B cell (primary cell): ENCODE data around the gene IZUMO1. TPM values are rescaled to one million over a fixed set of nuclear protein-coding genes. Genes with fewer than 3 reads are reported as not detected.

Source experiments
- ATAC-seq: fragments of 200-7000 bp; cut with Tn5 transposase; one replicate; pipeline ENCODE4 v1.10.0; 2021; ENCODE audit warnings: low read depth, mild to moderate bottlenecking, moderate number of reproducible peaks, moderate library complexity
- CTCF ChIA-PET: fragments of 350-600 bp; sonication (Branson Sonifier 250); formaldehyde crosslinking; loops from one replicate; lab custom pipeline; 2021; ENCODE audit warnings: antibody characterized with exemption, inconsistent platforms; lab: Charles Lee
- POLR2A ChIA-PET: fragments of 350-600 bp; sonication (Branson Sonifier 250); formaldehyde crosslinking; loops from one replicate; lab custom pipeline; 2021; ENCODE audit warnings: antibody characterized with exemption; lab: Charles Lee
- DNase-seq: peaks from one replicate; pipeline ENCODE4 v3.0.0; 2013
- H2AFZ ChIP-seq: 2 replicates; pipeline ENCODE4 v1.6.1; 2012; ENCODE audit warnings: mild to moderate bottlenecking, low read depth, low read length; ENCODE audit not compliant: insufficient read depth, poor library complexity, severe bottlenecking
- H3K27ac ChIP-seq, 2 donors: 1 replicate in 1 of 2; 2 replicates in 1 of 2; pipeline ENCODE4 v1.5.1; 2012 to 2013; ENCODE audit warnings: low read length in 2 of 2, mild to moderate bottlenecking in 2 of 2, moderate library complexity in 1 of 2
- H3K27me3 ChIP-seq, 4 experiments: fragments of 200-600 bp in 1 of 4; sonication (generic) in 1 of 4; replicated peaks in 1 of 4; 1 replicate in 2 of 4; 2 replicates in 2 of 4; pipeline versions ENCODE4 v1.6.1 to v1.7.0; 2013 to 2016; ENCODE audit warnings: low read length in 3 of 4, mild to moderate bottlenecking in 2 of 4, mixed read lengths in 1 of 4, moderate library complexity in 1 of 4; ENCODE audit not compliant: insufficient read depth in 4 of 4, control insufficient read depth in 3 of 4; ENCODE audit errors: control extremely low read depth in 1 of 4
- H3K36me3 ChIP-seq, 2 experiments: replicated peaks in 1 of 2; 1 replicate in 1 of 2; 2 replicates in 1 of 2; pipeline versions ENCODE4 v1.6.1 to v1.7.1; 2013; ENCODE audit warnings: low read length in 1 of 2; ENCODE audit not compliant: insufficient read depth in 2 of 2, control insufficient read depth in 1 of 2; ENCODE audit errors: control extremely low read depth in 1 of 2, extremely low read depth in 1 of 2
- H3K4me1 ChIP-seq, 2 donors: fragments of 200-600 bp in 1 of 2; sonication (generic) in 1 of 2; 1 replicate in 1 of 2; 2 replicates in 1 of 2; pipeline versions ENCODE4 v1.5.1 to v1.6.1; 2013 to 2017; ENCODE audit warnings: low read length in 2 of 2; ENCODE audit not compliant: control insufficient read depth in 2 of 2, insufficient read depth in 2 of 2
- H3K4me2 ChIP-seq: replicated peaks from 2 replicates; pipeline ENCODE3; 2012; ENCODE audit warnings: mild to moderate bottlenecking, low read depth, low read length; ENCODE audit not compliant: poor library complexity, severe bottlenecking
- H3K4me3 ChIP-seq, 5 experiments: fragments of 200-600 bp in 1 of 5; sonication (generic) in 1 of 5; 1 replicate in 3 of 5; 2 replicates in 2 of 5; pipeline versions ENCODE4 v1.5.1 to v1.7.0; 2011 to 2016; ENCODE audit warnings: low read length in 4 of 5, mild to moderate bottlenecking in 4 of 5, low read depth in 2 of 5, control low read depth in 1 of 5, moderate library complexity in 1 of 5; ENCODE audit not compliant: insufficient read depth in 1 of 5; ENCODE audit errors: control extremely low read depth in 1 of 5, extremely low read depth in 1 of 5
- H3K79me2 ChIP-seq: fragments of 200-600 bp; sonication (generic); one replicate; pipeline ENCODE4 v1.6.0; 2016; ENCODE audit warnings: low read length; ENCODE audit not compliant: control insufficient read depth, insufficient read depth
- H3K9ac ChIP-seq: fragments of 200-600 bp; sonication (generic); 2 replicates; pipeline ENCODE4 v1.6.1; 2017; ENCODE audit warnings: mild to moderate bottlenecking, low read length, moderate library complexity
- H3K9me3 ChIP-seq, 3 donors: one replicate each; pipeline versions ENCODE4 v1.6.1 to v1.7.1; 2013; ENCODE audit warnings: low read length in 2 of 3; ENCODE audit not compliant: control insufficient read depth in 2 of 3, insufficient read depth in 1 of 3; ENCODE audit errors: control extremely low read depth in 1 of 3
- H4K20me1 ChIP-seq: 2 replicates; pipeline ENCODE4 v1.6.0; 2012; ENCODE audit warnings: mild to moderate bottlenecking, low read length; ENCODE audit not compliant: insufficient read depth, control insufficient read depth, poor library complexity, severe bottlenecking
- H3K27ac Mint-ChIP-seq: one replicate; pipeline ENCODE4 v1.8.0; 2021; ENCODE audit warnings: mixed read lengths
- H3K27me3 Mint-ChIP-seq: one replicate; pipeline ENCODE4 v1.8.0; 2021; ENCODE audit warnings: mixed read lengths
- H3K4me1 Mint-ChIP-seq: one replicate; pipeline ENCODE4 v1.8.0; 2021; ENCODE audit warnings: mixed read lengths
- H3K4me3 Mint-ChIP-seq: one replicate; pipeline ENCODE4 v1.8.0; 2021; ENCODE audit warnings: mixed read lengths
- H3K9me3 Mint-ChIP-seq: one replicate; pipeline ENCODE4 v1.8.0; 2022; ENCODE audit warnings: mixed read lengths; ENCODE audit not compliant: insufficient read depth
- CTCF ChIP-seq: fragments of 200-600 bp; IDR thresholded peaks from one replicate; pipeline ENCODE4 v1.8.0; 2022; ENCODE audit warnings: antibody characterized with exemption, mild to moderate bottlenecking
- EZH2 ChIP-seq: IDR thresholded peaks from 2 replicates; pipeline ENCODE4 v1.6.1; 2012; ENCODE audit warnings: borderline replicate concordance, low read depth, mild to moderate bottlenecking, moderate library complexity, low read length; ENCODE audit not compliant: insufficient read depth, poor library complexity, severe bottlenecking
- whole genome bisulfite sequencing: methylation state at CpG from one replicate; pipeline ENCODE4 v1.1.5; 2013; ENCODE audit warnings: missing lambda C conversion rate; ENCODE audit not compliant: insufficient coverage; 5-methylcytosine and 5-hydroxymethylcytosine counted together
- intact Hi-C: fragments of 100-400 bp; cut with micrococcal nuclease; formaldehyde crosslinking; loops from one replicate; pipeline ENCODE4 v1.10.0; 2022
- polyA plus RNA-seq: library from polyadenylated mRNA; depleted of rRNA; stranded (reverse); fragments of >200 nt; gene quantifications from 2 replicates; pipeline ENCODE4 v1.2.3, GENCODE V29; 2012
- total RNA-seq, 2 donors: library from RNA; stranded (reverse); fragments of 120-200 nt in 1 of 2; gene quantifications; 1 replicate in 1 of 2; 2 replicates in 1 of 2; pipeline versions ENCODE4 v1.2.3 to v1.2.4, GENCODE V29; 2013 to 2022

Gene IZUMO1
- total and polyA plus RNA-seq, 2 donors (not counting 1 experiment from before 2014, with no cell fraction given) = not detected

- no peaks in the 10 kb centered on the region for H3K9me3 Mint-ChIP-seq
- CTCF ChIA-PET = interaction anchor here (0.8 to 3.2 kb wide), 13 partner anchors 8 to 468 kb away, joined by 3 to 18 read pairs (median 5); partner anchors contain the start of genes CA11 and IZUMO1
- H2AFZ ChIP-seq = peak overlapping the region; percentile 87
- peaks cover 15% of the 10 kb centered on the region for H3K4me1 Mint-ChIP-seq
- no peak for TF ChIP-seq EZH2
- TF ChIP-seq CTCF = no peak
- DNase-seq (peak; percentile 41), ATAC-seq (no peak)
- WGBS = 5% methylated on average over 42 of the region's 51 CpGs
- H3K4me3 Mint-ChIP-seq = peak overlapping the region; percentile 54
- H3K4me3 ChIP-seq = peak overlapping the region in 3 of 5 experiments; percentile 48 to 65 (median 54)
- no peak overlapping the region for H3K27ac ChIP-seq
- H3K4me1 ChIP-seq = peaks cover 22 to 25% of the 10 kb centered on the region in 2 donors
- peak overlapping the region; percentile 64 for H3K9ac ChIP-seq
- intact Hi-C loops = loop anchor here (1.0 kb wide), 1 partner anchor 64 kb away; no protein-coding TSS in a partner anchor
- H4K20me1 ChIP-seq = no peaks in the 10 kb centered on the region
- no peaks in the 10 kb centered on the region for H3K36me3 ChIP-seq
- H3K27me3 Mint-ChIP-seq = peaks cover 15% of the 10 kb centered on the region
- peaks cover 0 to 29% (median 0%) of the 10 kb centered on the region in 3 donors for H3K9me3 ChIP-seq
- H3K79me2 ChIP-seq = no peaks in the 10 kb centered on the region
- peak overlapping the region; percentile 99 for H3K4me2 ChIP-seq
- POLR2A ChIA-PET = interaction anchor here (0.6 to 1.8 kb wide), 8 partner anchors 17 to 1589 kb away, joined by 3 to 11 read pairs (median 3); partner anchors contain the start of genes CA11, KCNC3 and PPP1R15A
- H3K27me3 ChIP-seq = peaks cover 0 to 26% (median 10%) of the 10 kb centered on the region in 4 experiments
- no peak overlapping the region for H3K27ac Mint-ChIP-seq
These were observed 7.1 kb downstream of the IZUMO1 start for GRCh38 chr19:48739404-48740163.
